Stimulated activated CD4-positive, alpha-beta T cell treated with anti-CD3 and anti-CD28 coated beads, TNF-alpha, amount 100 ng/mL, for 24 hours (primary cell): ENCODE results near the gene UPF3B.
"Not testable (repeated sequence)": the region's sequence is repeated elsewhere in the genome, so short reads cannot be mapped to it uniquely, and the experiment has no call there.

Experiments
- DNase-seq, 3 experiments: peaks; one replicate each; pipeline ENCODE4 v3.0.0-alpha.2; 2020; ENCODE audit warnings: low read depth in 3 of 3

Gene UPF3B

GRCh38 chrX:119852382-119853353 lies at the start of gene UPF3B:
Gene UPF3B, minus strand, starts transcription at chrX:119852963. Its CDS starts 35 bp downstream, at chrX:119852928.
- peak; percentile 80 to 91 (median 88) for DNase-seq

- no peak for DNase-seq
Observed at GRCh38 chrX:119900976-119901375, 48.2 kb upstream of the UPF3B start.

- no peak for DNase-seq
Observed at GRCh38 chrX:119899125-119899524, 46.4 kb upstream of the UPF3B start.

- DNase-seq: no peak
Observed at GRCh38 chrX:119895843-119896326, 43.1 kb upstream of the UPF3B start, which contains the start of gene AKAP14. Gene AKAP14, plus strand, starts transcription at chrX:119895893. Its CDS starts 7,331 bp downstream, at chrX:119903224.

- DNase-seq: not testable (repeated sequence)
Observed at GRCh38 chrX:119891961-119892692, 39.4 kb upstream of the UPF3B start.

GRCh38 chrX:119890626-119891025 lies 37.9 kb upstream of the UPF3B start:
- not testable (repeated sequence) for DNase-seq

GRCh38 chrX:119887721-119888425 lies 35.1 kb upstream of the UPF3B start:
- DNase-seq: peak in 2 of 3 experiments; percentile 19 to 63

- DNase-seq: no peak
Observed at GRCh38 chrX:119885554-119886428, 33.0 kb upstream of the UPF3B start.

GRCh38 chrX:119880552-119881437 lies 28.0 kb upstream of the UPF3B start:
- no peak for DNase-seq

GRCh38 chrX:119880076-119880475 lies 27.3 kb upstream of the UPF3B start:
- DNase-seq: no peak

- DNase-seq: no peak
Observed at GRCh38 chrX:119878740-119879139, 26.0 kb upstream of the UPF3B start.

GRCh38 chrX:119871599-119872395 lies 19.0 kb upstream of the UPF3B start, which contains the start of the genes NDUFA1 and RNF113A:
Gene NDUFA1, plus strand, starts transcription at chrX:119871832. Its CDS starts 80 bp downstream, at chrX:119871912.
Gene RNF113A, minus strand, starts transcription at chrX:119871733. Its CDS starts 120 bp downstream, at chrX:119871613.
- DNase-seq: peak; percentile 64 to 79 (median 65)

GRCh38 chrX:119871245-119871598 lies 18.5 kb upstream of the UPF3B start:
- no peak for DNase-seq

GRCh38 chrX:119870626-119871131 lies 17.9 kb upstream of the UPF3B start:
- DNase-seq: peak in 1 of 3 experiments; percentile 9

- no peak for DNase-seq
Observed at GRCh38 chrX:119853444-119853843, 681 bp upstream of the UPF3B start.

- DNase-seq: no peak
Observed at GRCh38 chrX:119833905-119834304, 18.9 kb downstream of the UPF3B start.

GRCh38 chrX:119828446-119828845 lies 24.3 kb downstream of the UPF3B start:
- no peak for DNase-seq

- no peak for DNase-seq
Observed at GRCh38 chrX:119826399-119826959, 26.3 kb downstream of the UPF3B start.
